ENCODE measurements around the gene ADAT1. TPM values are rescaled to one million over a fixed set of nuclear protein-coding genes. Genes with fewer than 3 reads are reported as not detected.

ADAT1 gene
- total RNA-seq, 2 donors from 2014 or later: 50.1 to 54.9 TPM

DNA sequence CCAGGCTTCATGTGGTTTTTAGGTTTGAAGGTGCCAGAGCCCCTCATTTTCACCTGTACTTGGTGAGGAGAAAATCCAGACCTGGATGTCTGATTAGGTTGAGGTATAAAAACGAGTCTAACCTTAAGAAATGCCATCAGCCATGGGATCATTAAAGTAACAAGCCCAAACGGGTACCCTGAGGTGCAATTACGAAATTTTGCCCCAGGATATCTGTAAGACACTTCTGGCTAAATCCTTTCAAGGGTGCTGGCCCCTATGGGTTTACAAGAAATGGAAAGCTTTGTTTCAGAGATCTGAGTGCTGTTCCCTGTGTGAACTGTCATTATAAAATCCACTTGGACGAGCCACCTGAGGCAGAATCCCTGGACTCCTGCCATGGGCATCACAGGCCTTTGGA, 19.8 kb downstream of the ADAT1 start:
- Histone ChIP-seq H3K27ac (ENCODE audit: low read depth, low read length) (no peak overlapping the region), H3K36me3 (ENCODE audit: control insufficient read depth, insufficient read depth, low read length) (peaks cover 70% of the 10 kb centered on the region), H3K4me3 (ENCODE audit: low read length) (no peak overlapping the region), H3K9ac (ENCODE audit: extremely low read depth, low read length, poor library complexity, severe bottlenecking) (no peak overlapping the region), H3K27me3 (ENCODE audit: control insufficient read depth, insufficient read depth, low read length, poor library complexity, severe bottlenecking) (no peaks in the 10 kb centered on the region), H3K9me3 (ENCODE audit: control insufficient read depth, low read length) (peaks cover 24% of the 10 kb centered on the region), H3K4me1 (ENCODE audit: control insufficient read depth, insufficient read depth, low read length) (no peaks in the 10 kb centered on the region)
- Mint-ChIP-seq H3K4me1 (no peaks in the 10 kb centered on the region), H3K36me3 (ENCODE audit: low read depth) (peaks cover 78% of the 10 kb centered on the region), H3K27me3 (ENCODE audit: insufficient read depth) (no peaks in the 10 kb centered on the region), H3K27ac (no peak overlapping the region), H3K9me3 (peaks cover 15% of the 10 kb centered on the region), H3K4me3 (no peak overlapping the region)
- 92 to 94% methylated on average over 4 of the region's 4 CpGs for WGBS, 2 experiments (ENCODE audit: insufficient coverage in 1 of 2, insufficient read length in 1 of 2)
- DNase-seq: no peak
- TF ChIP-seq CTCF (conservative IDR thresholded peaks at IDR 0.05): no peak

DNA sequence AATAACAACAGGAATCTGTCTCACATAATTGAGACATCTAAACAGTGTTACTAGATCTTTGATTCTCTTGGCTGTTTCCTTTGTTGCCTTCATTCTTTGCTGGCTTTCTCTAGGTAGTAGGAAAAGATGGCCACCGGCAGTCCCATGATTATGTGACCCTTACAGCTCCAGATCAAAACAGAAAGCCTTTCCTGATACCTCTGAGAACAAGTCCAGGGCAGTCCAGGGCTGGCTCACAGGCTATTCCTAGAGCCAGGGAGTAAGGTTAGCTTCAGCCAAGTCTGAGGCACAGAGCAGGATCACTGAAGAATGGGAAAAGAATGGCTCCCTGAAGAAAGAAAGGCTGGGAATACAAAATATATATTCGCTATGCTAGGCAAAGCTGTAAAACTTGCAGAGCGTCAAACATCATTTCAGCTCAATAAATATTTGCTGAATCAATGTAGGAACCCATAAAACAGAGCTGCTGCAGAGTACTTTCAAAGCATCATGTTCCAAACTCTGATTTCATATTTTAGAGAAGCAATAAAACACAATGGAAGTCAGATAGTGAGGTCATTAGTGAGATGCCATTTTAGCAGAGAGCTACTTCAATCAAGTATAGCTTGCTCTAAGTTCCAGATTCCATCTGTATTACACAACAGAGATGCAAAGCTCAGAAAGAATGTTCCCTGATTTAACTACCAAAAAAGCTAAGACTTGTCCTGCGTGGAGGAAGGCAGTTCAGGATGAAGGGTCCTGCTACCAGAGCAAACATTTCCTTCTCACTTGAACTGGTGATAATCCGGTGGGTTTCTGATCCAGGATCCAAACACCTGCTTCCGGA, 23.4 kb downstream of the ADAT1 start:
- peaks cover 71% of the 10 kb centered on the region for H3K36me3 Mint-ChIP-seq (ENCODE audit: low read depth)
- H3K36me3 ChIP-seq (ENCODE audit: control insufficient read depth, insufficient read depth, low read length): peaks cover 59% of the 10 kb centered on the region

More for the DNA sequence above, 23.4 kb downstream of the ADAT1 start:
- Histone ChIP-seq H3K4me3 (ENCODE audit: low read length) (no peak overlapping the region), H3K27me3 (ENCODE audit: control insufficient read depth, insufficient read depth, low read length, poor library complexity, severe bottlenecking) (no peaks in the 10 kb centered on the region), H3K9ac (ENCODE audit: extremely low read depth, low read length, poor library complexity, severe bottlenecking) (no peak overlapping the region), H3K9me3 (ENCODE audit: control insufficient read depth, low read length) (peaks cover 31% of the 10 kb centered on the region), H3K4me1 (ENCODE audit: control insufficient read depth, insufficient read depth, low read length) (no peaks in the 10 kb centered on the region), H3K27ac (ENCODE audit: low read depth, low read length) (no peak overlapping the region)
- no peak for TF ChIP-seq CTCF (conservative IDR thresholded peaks at IDR 0.05)
- Mint-ChIP-seq H3K9me3 (peaks cover 19% of the 10 kb centered on the region), H3K27ac (no peak overlapping the region), H3K4me1 (peaks cover 3% of the 10 kb centered on the region), H3K27me3 (ENCODE audit: insufficient read depth) (no peaks in the 10 kb centered on the region), H3K4me3 (no peak overlapping the region)
- WGBS, 2 experiments (ENCODE audit: insufficient coverage in 1 of 2, insufficient read length in 1 of 2): 93 to 97% methylated on average over 6 of the region's 6 CpGs
- no peak for DNase-seq

All from endodermal cell (in vitro differentiated cells).